ENCODE data around the gene HOXB4.
A peak's percentile ranks its signal among the peaks of the same experiment; 100 is the strongest.

HOXB4 gene

GRCh38 chr17:48576479-48577309 lies 1.5 kb downstream of the HOXB4 start:
- Histone ChIP-seq H3K9ac (ENCODE audit: low read length) (peak overlapping the region; percentile 78), H3K4me1 (ENCODE audit: low read length) (peaks cover 56% of the 10 kb centered on the region), H3K27ac (ENCODE audit: low read length) (peak overlapping the region; percentile 92), H2AFZ (ENCODE audit: low read depth, low read length) (no peak overlapping the region), H3K4me3 (ENCODE audit: low read length) (peak overlapping the region; percentile 90), H3K36me3 (replicated peaks; ENCODE audit: low read depth, low read length) (peaks cover 31% of the 10 kb centered on the region), H4K20me1 (ENCODE audit: insufficient read depth, low read length) (peaks cover 4% of the 10 kb centered on the region; the same call in 1 of the 2 replicates), H3K27me3 (ENCODE audit: low read depth, low read length) (no peaks in the 10 kb centered on the region), H3K9me3 (ENCODE audit: insufficient read depth, low read length) (no peaks in the 10 kb centered on the region), H3K4me2 (ENCODE audit: low read length) (peak overlapping the region; percentile 86), H3K79me2 (ENCODE audit: low read length) (peaks cover 50% of the 10 kb centered on the region)
- TF ChIP-seq CTCF (IDR thresholded peaks at IDR 0.05; ENCODE audit: low read depth, low read length) (no peak), EZH2phosphoT487 (IDR thresholded peaks at IDR 0.05; ENCODE audit: low read depth) (no peak)

GRCh38 chr17:48575673-48576478 lies 2.3 kb downstream of the HOXB4 start:
- Histone ChIP-seq H3K79me2 (ENCODE audit: low read length) (peaks cover 46% of the 10 kb centered on the region), H3K27me3 (ENCODE audit: low read depth, low read length) (no peaks in the 10 kb centered on the region), H3K9ac (ENCODE audit: low read length) (no peak overlapping the region), H3K36me3 (replicated peaks; ENCODE audit: low read depth, low read length) (peaks cover 37% of the 10 kb centered on the region), H4K20me1 (ENCODE audit: insufficient read depth, low read length) (peaks cover 4% of the 10 kb centered on the region; the same call in 1 of the 2 replicates), H3K27ac (ENCODE audit: low read length) (no peak overlapping the region), H3K4me3 (ENCODE audit: low read length) (no peak overlapping the region), H3K9me3 (ENCODE audit: insufficient read depth, low read length) (no peaks in the 10 kb centered on the region), H3K4me1 (ENCODE audit: low read length) (peaks cover 49% of the 10 kb centered on the region), H2AFZ (ENCODE audit: low read depth, low read length) (no peak overlapping the region), H3K4me2 (ENCODE audit: low read length) (peak overlapping the region; percentile 15; the same call in 1 of the 2 replicates)
- TF ChIP-seq EZH2phosphoT487 (IDR thresholded peaks at IDR 0.05; ENCODE audit: low read depth) (no peak), CTCF (IDR thresholded peaks at IDR 0.05; ENCODE audit: low read depth, low read length) (no peak)

GRCh38 chr17:48575066-48575582 lies 3.0 kb downstream of the HOXB4 start:
- peaks cover 42% of the 10 kb centered on the region for H3K4me1 ChIP-seq (ENCODE audit: low read length)
- peaks cover 4% of the 10 kb centered on the region; the same call in 1 of the 2 replicates for H4K20me1 ChIP-seq (ENCODE audit: insufficient read depth, low read length)
- TF ChIP-seq CTCF (IDR thresholded peaks at IDR 0.05; ENCODE audit: low read depth, low read length) (no peak), EZH2phosphoT487 (IDR thresholded peaks at IDR 0.05; ENCODE audit: low read depth) (no peak)
- H3K9ac ChIP-seq (ENCODE audit: low read length) = no peak overlapping the region
- no peak overlapping the region for H3K27ac ChIP-seq (ENCODE audit: low read length)
- H3K79me2 ChIP-seq (ENCODE audit: low read length) = peaks cover 52% of the 10 kb centered on the region
- no peak overlapping the region for H3K4me2 ChIP-seq (ENCODE audit: low read length)
- H3K4me3 ChIP-seq (ENCODE audit: low read length) = no peak overlapping the region
- H3K27me3 ChIP-seq (ENCODE audit: low read depth, low read length) = no peaks in the 10 kb centered on the region
- H2AFZ ChIP-seq (ENCODE audit: low read depth, low read length) = no peak overlapping the region
- no peaks in the 10 kb centered on the region for H3K9me3 ChIP-seq (ENCODE audit: insufficient read depth, low read length)
- peaks cover 44% of the 10 kb centered on the region for H3K36me3 ChIP-seq (replicated peaks; ENCODE audit: low read depth, low read length)
